ENCODE results near the gene ENC1.

The ENC1 gene

GRCh38 chr5:74640450-74640953 is at the start of gene ENC1:
ENC1 (minus strand) TSS chr5:74640728; CDS start chr5:74636485, 4,243 bp downstream.
- no peaks in the 10 kb centered on the region for H3K27me3 ChIP-seq (ENCODE audit: insufficient read depth, low read length)
- H3K4me3 ChIP-seq (ENCODE audit: low read depth, low read length, poor library complexity, severe bottlenecking): peak within 1 kb of the TSS; percentile 52
- H3F3A ChIP-seq (ENCODE audit: insufficient read depth, low read length): no peaks in the 10 kb centered on the region
- no peak within 1 kb of the TSS for H3K27ac ChIP-seq (ENCODE audit: low read depth, low read length, poor library complexity, severe bottlenecking)
- H3K36me3 ChIP-seq (ENCODE audit: insufficient read depth, low read length): no peaks in the 10 kb centered on the region
- no peaks in the 10 kb centered on the region for H4K20me1 ChIP-seq (ENCODE audit: insufficient read depth, low read length)
- peak within 1 kb of the TSS; percentile 58 for H3K4me2 ChIP-seq (ENCODE audit: low read length)
- no peaks in the 10 kb centered on the region for H3K4me1 ChIP-seq (ENCODE audit: insufficient read depth, low read length, severe bottlenecking)
- H2AFZ ChIP-seq (ENCODE audit: low read length): no peak within 1 kb of the TSS
- H3K9me2 ChIP-seq (ENCODE audit: low read depth, low read length): no peaks in the 10 kb centered on the region
- no peak for TF ChIP-seq EZH2 (IDR thresholded peaks at IDR 0.05; ENCODE audit: borderline replicate concordance, low read length)
- TF ChIP-seq, protein P1, sequence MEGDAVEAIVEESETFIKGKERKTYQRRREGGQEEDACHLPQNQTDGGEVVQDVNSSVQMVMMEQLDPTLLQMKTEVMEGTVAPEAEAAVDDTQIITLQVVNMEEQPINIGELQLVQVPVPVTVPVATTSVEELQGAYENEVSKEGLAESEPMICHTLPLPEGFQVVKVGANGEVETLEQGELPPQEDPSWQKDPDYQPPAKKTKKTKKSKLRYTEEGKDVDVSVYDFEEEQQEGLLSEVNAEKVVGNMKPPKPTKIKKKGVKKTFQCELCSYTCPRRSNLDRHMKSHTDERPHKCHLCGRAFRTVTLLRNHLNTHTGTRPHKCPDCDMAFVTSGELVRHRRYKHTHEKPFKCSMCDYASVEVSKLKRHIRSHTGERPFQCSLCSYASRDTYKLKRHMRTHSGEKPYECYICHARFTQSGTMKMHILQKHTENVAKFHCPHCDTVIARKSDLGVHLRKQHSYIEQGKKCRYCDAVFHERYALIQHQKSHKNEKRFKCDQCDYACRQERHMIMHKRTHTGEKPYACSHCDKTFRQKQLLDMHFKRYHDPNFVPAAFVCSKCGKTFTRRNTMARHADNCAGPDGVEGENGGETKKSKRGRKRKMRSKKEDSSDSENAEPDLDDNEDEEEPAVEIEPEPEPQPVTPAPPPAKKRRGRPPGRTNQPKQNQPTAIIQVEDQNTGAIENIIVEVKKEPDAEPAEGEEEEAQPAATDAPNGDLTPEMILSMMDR (IDR thresholded peaks at IDR 0.05; ENCODE audit: low read length): no peak
- H3K79me2 ChIP-seq (ENCODE audit: insufficient read depth, low read length): no peaks in the 10 kb centered on the region
- H3K9me3 ChIP-seq (ENCODE audit: low read length): no peaks in the 10 kb centered on the region
- H3K9ac ChIP-seq (ENCODE audit: low read length): no peak within 1 kb of the TSS

DNA sequence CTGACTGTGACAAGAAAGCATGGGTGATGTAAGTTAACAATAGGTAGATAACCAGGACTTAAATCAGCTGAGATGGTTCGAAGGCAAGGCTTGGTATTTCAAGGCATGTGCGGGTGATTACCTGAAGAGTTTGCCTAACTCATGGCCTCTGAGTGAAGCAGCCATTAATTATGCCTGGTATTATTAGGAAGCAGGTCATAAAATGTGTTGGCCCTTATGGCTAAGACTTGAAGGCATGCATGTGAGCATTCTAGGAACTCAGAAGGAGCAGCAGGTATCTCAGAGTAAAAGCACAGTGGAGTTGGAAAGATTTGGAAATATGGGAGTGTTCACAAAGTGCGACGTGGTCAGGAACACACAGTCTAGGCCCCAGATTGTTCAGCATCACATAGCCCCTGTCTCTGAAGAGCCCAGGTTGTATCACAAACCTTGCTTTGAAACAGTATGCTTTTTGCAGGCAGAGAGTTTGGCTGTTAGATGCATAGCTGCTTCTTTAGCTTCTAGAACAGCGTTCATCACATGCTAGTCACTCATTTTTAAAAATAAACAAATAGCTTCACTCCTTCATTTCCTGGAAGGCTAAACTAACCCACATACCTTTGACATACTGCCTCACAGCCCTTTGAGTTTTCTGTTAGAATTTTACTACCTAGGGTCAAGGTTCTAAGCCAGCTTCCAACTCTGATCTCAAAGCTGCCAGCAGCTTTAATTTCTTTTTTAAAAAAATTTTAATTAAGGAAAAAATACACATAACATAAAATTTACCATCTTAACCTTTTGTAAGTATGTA is 46.6 kb upstream of the ENC1 start:
- Histone ChIP-seq H3K36me3 (ENCODE audit: insufficient read depth, low read length) (peaks cover 23% of the 10 kb centered on the region; the same call in 1 of the 2 replicates), H3K4me3 (ENCODE audit: low read depth, low read length, poor library complexity, severe bottlenecking) (peak overlapping the region; percentile 81), H3K4me2 (ENCODE audit: low read length) (peak overlapping the region; percentile 87), H3K79me2 (ENCODE audit: insufficient read depth, low read length) (no peaks in the 10 kb centered on the region), H3K9me3 (ENCODE audit: low read length) (no peaks in the 10 kb centered on the region), H3K9ac (ENCODE audit: low read length) (no peak overlapping the region), H3K9me2 (ENCODE audit: low read depth, low read length) (no peaks in the 10 kb centered on the region), H3K27ac (ENCODE audit: low read depth, low read length, poor library complexity, severe bottlenecking) (no peak overlapping the region), H4K20me1 (ENCODE audit: insufficient read depth, low read length) (no peaks in the 10 kb centered on the region), H2AFZ (ENCODE audit: low read length) (no peak overlapping the region), H3K27me3 (ENCODE audit: insufficient read depth, low read length) (no peaks in the 10 kb centered on the region), H3F3A (ENCODE audit: insufficient read depth, low read length) (no peaks in the 10 kb centered on the region), H3K4me1 (ENCODE audit: insufficient read depth, low read length, severe bottlenecking) (peaks cover 27% of the 10 kb centered on the region)
- TF ChIP-seq, protein P1 (IDR thresholded peaks at IDR 0.05; ENCODE audit: low read length): no peak
- TF ChIP-seq EZH2 (IDR thresholded peaks at IDR 0.05; ENCODE audit: borderline replicate concordance, low read length): no peak

GRCh38 chr5:74685979-74686631 is 45.6 kb upstream of the ENC1 start:
- H3K9me3 ChIP-seq (ENCODE audit: low read length): no peaks in the 10 kb centered on the region
- H3K36me3 ChIP-seq (ENCODE audit: insufficient read depth, low read length): peaks cover 19% of the 10 kb centered on the region; the same call in 1 of the 2 replicates
- H2AFZ ChIP-seq (ENCODE audit: low read length): no peak overlapping the region
- no peaks in the 10 kb centered on the region for H4K20me1 ChIP-seq (ENCODE audit: insufficient read depth, low read length)
- no peaks in the 10 kb centered on the region for H3F3A ChIP-seq (ENCODE audit: insufficient read depth, low read length)
- H3K9ac ChIP-seq (ENCODE audit: low read length): peak overlapping the region; percentile 77
- no peaks in the 10 kb centered on the region for H3K27me3 ChIP-seq (ENCODE audit: insufficient read depth, low read length)
- peak overlapping the region; percentile 81 for H3K4me3 ChIP-seq (ENCODE audit: low read depth, low read length, poor library complexity, severe bottlenecking)
- peak overlapping the region; percentile 47 for H3K27ac ChIP-seq (ENCODE audit: low read depth, low read length, poor library complexity, severe bottlenecking)
- no peaks in the 10 kb centered on the region for H3K79me2 ChIP-seq (ENCODE audit: insufficient read depth, low read length)
- H3K4me1 ChIP-seq (ENCODE audit: insufficient read depth, low read length, severe bottlenecking): peaks cover 34% of the 10 kb centered on the region
- H3K4me2 ChIP-seq (ENCODE audit: low read length): peak overlapping the region; percentile 87
- no peaks in the 10 kb centered on the region for H3K9me2 ChIP-seq (ENCODE audit: low read depth, low read length)
- no peak for TF ChIP-seq EZH2 (IDR thresholded peaks at IDR 0.05; ENCODE audit: borderline replicate concordance, low read length)
- TF ChIP-seq, protein P1 (IDR thresholded peaks at IDR 0.05; ENCODE audit: low read length): no peak
